Caco-2 (cell line): ENCODE data around the gene SPPL3. TPM values are rescaled to one million over a fixed set of nuclear protein-coding genes. Genes with fewer than 3 reads are reported as not detected.

Experiments used
- BruUV-seq: library from RNA; stranded (reverse); fragments of 400-500 nt; replicated peaks from 2 replicates; lab custom pipeline; 2021; lab: Mats Ljungman, UMichigan
- CTCF ChIA-PET: fragments of 300-600 bp; sonication (Branson Sonifier 250); formaldehyde crosslinking; loops from one replicate; lab custom pipeline; 2022; ENCODE audit warnings: antibody characterized with exemption; lab: Charles Lee
- POLR2A ChIA-PET: fragments of 300-600 bp; sonication (Branson Sonifier 250); formaldehyde crosslinking; loops from one replicate; lab custom pipeline; 2022; ENCODE audit warnings: antibody characterized with exemption; lab: Charles Lee
- DNase-seq, 2 experiments: peaks; one replicate each; pipeline versions ENCODE4 v3.0.0 to v3.0.0-alpha.2; 2020 to 2022
- H3K27me3 ChIP-seq: replicated peaks from 2 replicates; pipeline ENCODE4 v1.6.0; 2011; ENCODE audit warnings: low read length; ENCODE audit not compliant: control insufficient read depth, insufficient read depth
- H3K36me3 ChIP-seq: 2 replicates; pipeline ENCODE4 v1.5.1; 2011; ENCODE audit warnings: low read length; ENCODE audit not compliant: control insufficient read depth, insufficient read depth
- H3K4me1 ChIP-seq: fragments of 250-450 bp; sonication (Bioruptor Pico); 2 replicates; pipeline ENCODE4 v1.5.1; 2020; ENCODE audit warnings: mild to moderate bottlenecking
- H3K4me3 ChIP-seq: 2 replicates; pipeline ENCODE4 v1.5.1; 2011; ENCODE audit warnings: low read depth, mild to moderate bottlenecking, control low read depth, low read length
- H3K9me3 ChIP-seq: fragments of 250-450 bp; sonication (Bioruptor Pico); 2 replicates; pipeline ENCODE4 v1.5.1; 2020; ENCODE audit warnings: mild to moderate bottlenecking, moderate library complexity
- H3K27ac Mint-ChIP-seq: one replicate; pipeline ENCODE4 v1.8.0; 2022; ENCODE audit warnings: mixed read lengths; ENCODE audit not compliant: unreplicated experiment
- H3K27me3 Mint-ChIP-seq: one replicate; pipeline ENCODE4 v1.8.0; 2022; ENCODE audit warnings: mixed read lengths; ENCODE audit not compliant: insufficient read depth, unreplicated experiment
- H3K36me3 Mint-ChIP-seq: one replicate; pipeline ENCODE4 v1.8.0; 2022; ENCODE audit warnings: mild to moderate bottlenecking, mixed read lengths; ENCODE audit not compliant: insufficient read depth, unreplicated experiment
- H3K4me1 Mint-ChIP-seq: one replicate; pipeline ENCODE4 v1.8.0; 2022; ENCODE audit warnings: low read depth, mixed read lengths; ENCODE audit not compliant: unreplicated experiment
- H3K4me3 Mint-ChIP-seq: one replicate; pipeline ENCODE4 v1.8.0; 2022; ENCODE audit warnings: mild to moderate bottlenecking, moderate library complexity, mixed read lengths; ENCODE audit not compliant: unreplicated experiment
- H3K9me3 Mint-ChIP-seq: one replicate; pipeline ENCODE4 v1.8.0; 2022; ENCODE audit warnings: mixed read lengths; ENCODE audit not compliant: unreplicated experiment
- CTCF ChIP-seq, 2 experiments: fragments of 200-600 bp in 1 of 2; IDR thresholded peaks; 1 replicate in 1 of 2; 2 replicates in 1 of 2; pipeline versions ENCODE4 v1.5.1 to v1.8.0; 2011 to 2022; ENCODE audit warnings: antibody characterized with exemption in 1 of 2, control low read depth in 1 of 2, inconsistent platforms in 1 of 2, low read depth in 1 of 2, low read length in 1 of 2, mild to moderate bottlenecking in 1 of 2, moderate library complexity in 1 of 2; ENCODE audit not compliant: insufficient read depth in 1 of 2, severe bottlenecking in 1 of 2, unreplicated experiment in 1 of 2
- intact Hi-C: fragments of 100-400 bp; cut with micrococcal nuclease; formaldehyde crosslinking; loops from one replicate; pipeline ENCODE4 v1.10.0; 2022; ENCODE audit not compliant: unreplicated experiment
- total RNA-seq: library from RNA; stranded (reverse); gene quantifications from 2 replicates; pipeline ENCODE4 v1.2.3, GENCODE V29; 2022

The SPPL3 gene
- total RNA-seq, 1 experiment from 2014 or later: 63.4 TPM

DNA sequence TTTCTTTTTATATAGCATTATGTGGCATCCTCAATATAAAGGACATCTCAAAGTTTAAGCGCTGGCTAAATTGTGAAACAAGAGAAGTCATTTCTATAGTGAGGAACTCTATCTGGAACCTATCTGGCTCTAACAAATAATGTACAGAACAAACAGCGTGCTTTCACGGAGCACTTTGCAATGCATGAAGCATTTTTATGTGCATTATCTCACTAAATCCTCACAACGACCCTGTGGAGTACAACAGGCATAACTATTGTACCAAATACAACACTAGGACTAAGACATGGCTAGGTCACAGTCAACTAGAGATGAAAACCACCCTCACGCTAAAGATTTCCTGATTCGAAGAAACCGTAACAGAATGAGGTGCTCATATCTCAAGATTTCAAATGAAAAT is 8.6 kb downstream of the SPPL3 start:
- ChIA-PET POLR2A (no interaction called here), CTCF (no interaction called here)
- H3K36me3 Mint-ChIP-seq: peaks cover 23% of the 10 kb centered on the region
- intact Hi-C loops: no loop called here
- no peaks in the 10 kb centered on the region for H3K9me3 Mint-ChIP-seq
- H3K4me1 Mint-ChIP-seq: peaks cover 15% of the 10 kb centered on the region
- Histone ChIP-seq H3K36me3 (no peaks in the 10 kb centered on the region), H3K4me1 (peaks cover 10% of the 10 kb centered on the region; the same call in 1 of the 2 replicates), H3K9me3 (no peaks in the 10 kb centered on the region), H3K4me3 (no peak overlapping the region), H3K27me3 (no peaks in the 10 kb centered on the region)
- no peaks in the 10 kb centered on the region for H3K27me3 Mint-ChIP-seq
- H3K4me3 Mint-ChIP-seq: no peak overlapping the region
- no TSS peak for BruUV-seq
- H3K27ac Mint-ChIP-seq: no peak overlapping the region
- no peak for TF ChIP-seq CTCF (IDR thresholded peaks at IDR 0.05; ENCODE audit: insufficient read depth in 1 of 2, low read depth in 1 of 2, low read length in 1 of 2, severe bottlenecking in 1 of 2, unreplicated experiment in 1 of 2)
- no peak for DNase-seq

GRCh38 chr12:120892265-120892664 is 11.9 kb downstream of the SPPL3 start:
- H3K4me1 Mint-ChIP-seq: peaks cover 15% of the 10 kb centered on the region
- Histone ChIP-seq H3K36me3 (no peaks in the 10 kb centered on the region), H3K27me3 (no peaks in the 10 kb centered on the region), H3K4me3 (no peak overlapping the region), H3K4me1 (peaks cover 10% of the 10 kb centered on the region; the same call in 1 of the 2 replicates), H3K9me3 (no peaks in the 10 kb centered on the region)
- no peaks in the 10 kb centered on the region for H3K9me3 Mint-ChIP-seq
- no peak for DNase-seq
- H3K27ac Mint-ChIP-seq: no peak overlapping the region
- no TSS peak for BruUV-seq
- CTCF ChIA-PET: no interaction called here
- peaks cover 8% of the 10 kb centered on the region for H3K36me3 Mint-ChIP-seq
- intact Hi-C loops: no loop called here
- no peak overlapping the region for H3K4me3 Mint-ChIP-seq
- POLR2A ChIA-PET: no interaction called here
- no peak for TF ChIP-seq CTCF (IDR thresholded peaks at IDR 0.05; ENCODE audit: insufficient read depth in 1 of 2, low read depth in 1 of 2, low read length in 1 of 2, severe bottlenecking in 1 of 2, unreplicated experiment in 1 of 2)
- no peaks in the 10 kb centered on the region for H3K27me3 Mint-ChIP-seq

DNA sequence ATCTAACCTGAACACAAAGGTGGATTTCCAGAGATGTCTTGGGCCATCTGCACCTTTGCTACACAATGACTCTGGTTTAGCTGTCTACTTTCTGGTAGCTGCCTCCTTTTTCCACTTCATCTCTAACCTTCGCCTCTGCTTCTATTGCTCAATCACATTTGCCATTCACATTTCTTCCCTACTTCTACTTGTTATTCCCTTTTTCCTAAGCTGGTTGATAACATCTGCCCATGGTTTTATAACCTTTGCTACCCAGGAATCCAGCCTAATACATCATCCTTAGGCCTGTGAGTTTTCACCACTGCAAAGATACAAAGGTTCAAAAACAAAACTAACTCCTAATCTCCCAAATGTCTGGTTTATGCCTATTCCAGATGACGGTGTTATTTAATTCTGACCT is 13.2 kb downstream of the SPPL3 start:
- TF ChIP-seq CTCF (IDR thresholded peaks at IDR 0.05; ENCODE audit: insufficient read depth in 1 of 2, low read depth in 1 of 2, low read length in 1 of 2, severe bottlenecking in 1 of 2, unreplicated experiment in 1 of 2): no peak
- POLR2A ChIA-PET: interaction anchor here (0.6 kb wide), 1 partner anchor 409 kb away, joined by 13 read pairs; no protein-coding TSS in a partner anchor
- DNase-seq: no peak
- Histone ChIP-seq H3K27me3 (no peaks in the 10 kb centered on the region), H3K36me3 (no peaks in the 10 kb centered on the region), H3K4me3 (no peak overlapping the region), H3K4me1 (peaks cover 10% of the 10 kb centered on the region; the same call in 1 of the 2 replicates), H3K9me3 (no peaks in the 10 kb centered on the region)
- Mint-ChIP-seq H3K27me3 (no peaks in the 10 kb centered on the region), H3K27ac (no peak overlapping the region), H3K36me3 (peaks cover 8% of the 10 kb centered on the region), H3K4me1 (peaks cover 15% of the 10 kb centered on the region), H3K9me3 (no peaks in the 10 kb centered on the region), H3K4me3 (no peak overlapping the region)
- intact Hi-C loops: no loop called here
- BruUV-seq: no TSS peak
- CTCF ChIA-PET: interaction anchor here (0.7 to 0.8 kb wide), 2 partner anchors 115 to 125 kb away, joined by 3 read pairs; no protein-coding TSS in a partner anchor
